Activated T-cell treated with anti-CD3 and anti-CD28 coated beads, Interleukin-2, amount 50 U/mL, for 48 hours (primary cell): ENCODE results near the gene MARCKSL1.
"Not testable (repeated sequence)": the region's sequence is repeated elsewhere in the genome, so short reads cannot be mapped to it uniquely, and the experiment has no call there.

Experiments
- DNase-seq, 2 experiments: peaks; one replicate each; pipeline ENCODE4 v3.0.0-alpha.2; 2020

The MARCKSL1 gene

DNA sequence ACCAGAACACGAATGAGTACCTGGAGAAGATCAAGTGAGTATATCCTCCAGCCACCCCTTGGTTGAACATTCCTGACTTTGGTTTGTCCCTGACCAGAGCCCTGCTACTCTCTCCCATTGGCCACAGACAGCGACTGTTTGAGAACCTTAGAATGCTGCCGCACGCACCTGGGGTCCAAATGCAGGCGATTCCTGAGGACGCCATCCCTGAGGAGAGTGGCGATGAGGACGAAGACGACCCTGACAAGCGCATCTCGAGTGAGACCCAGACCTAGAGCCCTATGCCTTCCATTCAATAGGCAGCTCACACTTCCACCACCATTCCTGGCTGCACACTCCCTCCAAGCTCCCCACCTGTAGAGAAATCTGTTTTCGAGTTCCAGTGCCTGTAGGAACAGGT lies 4.5 kb downstream of the MARCKSL1 start:
- DNase-seq, result no peak

DNA sequence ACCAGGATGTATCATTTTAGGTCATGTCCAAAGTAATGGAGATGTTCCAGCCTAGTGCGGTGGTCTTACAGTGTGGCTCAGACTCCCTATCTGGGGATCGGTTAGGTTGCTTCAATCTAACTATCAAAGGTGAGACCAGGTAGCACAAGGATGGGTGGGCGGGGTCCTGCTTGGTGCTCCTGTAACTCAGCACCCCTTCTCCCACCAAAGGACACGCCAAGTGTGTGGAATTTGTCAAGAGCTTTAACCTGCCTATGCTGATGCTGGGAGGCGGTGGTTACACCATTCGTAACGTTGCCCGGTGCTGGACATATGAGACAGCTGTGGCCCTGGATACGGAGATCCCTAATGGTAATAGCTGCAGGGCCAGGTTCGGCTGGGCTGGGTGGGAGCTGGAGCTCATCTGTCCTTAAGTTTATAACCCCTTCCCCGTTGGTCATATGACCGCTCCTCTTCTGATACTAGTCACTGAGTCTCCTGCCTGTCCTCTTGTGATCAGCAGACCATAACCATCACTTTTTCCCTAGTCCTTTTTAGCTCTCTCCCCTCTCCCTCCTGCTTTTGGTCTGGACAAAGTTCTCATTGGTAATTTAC lies 5.4 kb downstream of the MARCKSL1 start:
- DNase-seq, result no peak

- no peak for DNase-seq
These were observed 6.0 kb downstream of the MARCKSL1 start for GRCh38 chr1:32329931-32330466.

GRCh38 chr1:32327204-32327603 lies 8.8 kb downstream of the MARCKSL1 start:
- no peak for DNase-seq

- DNase-seq, result no peak
These were observed 14.2 kb downstream of the MARCKSL1 start for GRCh38 chr1:32321712-32322291.

DNA sequence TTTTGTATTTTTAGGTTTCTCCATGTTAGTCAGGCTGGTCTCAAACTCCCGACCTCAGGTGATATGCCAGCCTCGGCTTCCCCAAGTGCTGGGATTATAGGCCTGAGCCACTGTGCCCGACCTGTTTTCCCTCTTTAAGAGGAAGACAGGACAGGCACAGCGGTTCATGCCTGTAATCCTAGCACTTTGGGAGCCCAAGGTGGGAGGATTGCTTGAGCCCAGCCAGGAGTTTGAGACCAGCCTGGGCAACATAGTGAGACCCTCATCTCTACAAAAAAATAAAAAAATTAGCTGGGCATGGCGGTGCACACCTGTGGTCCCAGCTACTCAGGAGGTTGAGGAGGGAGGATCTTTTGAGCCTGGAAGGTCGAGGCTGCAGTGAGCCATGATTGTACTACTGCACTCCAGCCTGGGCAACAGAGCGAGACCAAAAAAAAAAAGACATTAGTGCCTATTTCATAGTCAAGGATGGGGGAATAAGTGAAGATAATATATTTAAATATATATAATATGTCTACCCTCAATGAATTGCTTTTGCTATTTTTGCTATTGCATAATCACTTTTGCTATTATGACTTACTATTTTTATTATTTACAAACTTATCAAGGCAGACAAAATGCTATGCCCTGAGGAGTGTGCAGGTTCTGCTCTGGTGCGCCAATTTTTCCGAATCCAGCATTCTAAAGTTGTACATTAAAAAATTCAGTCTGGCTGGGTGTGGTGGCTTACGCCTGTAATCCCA lies 17.7 kb downstream of the MARCKSL1 start:
- DNase-seq, result no peak

DNA sequence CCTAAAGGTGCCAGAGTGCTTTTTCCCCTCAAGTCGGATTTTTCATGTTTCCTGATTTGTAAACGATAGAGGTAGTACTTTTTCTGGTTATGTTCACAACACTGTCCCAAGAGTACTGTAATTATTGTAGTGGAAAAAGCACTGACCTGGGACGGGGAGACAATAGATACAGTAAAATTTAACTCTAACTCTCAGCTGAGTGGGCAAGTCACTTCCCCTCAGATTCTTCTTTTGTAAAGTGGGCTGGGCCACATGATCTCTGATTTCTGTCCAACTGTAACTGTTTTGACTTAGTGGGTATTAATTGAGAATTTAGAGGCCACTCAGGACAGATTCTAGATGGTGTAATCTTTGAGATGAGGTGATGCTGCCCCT lies 19.1 kb downstream of the MARCKSL1 start:
- DNase-seq, result no peak

DNA sequence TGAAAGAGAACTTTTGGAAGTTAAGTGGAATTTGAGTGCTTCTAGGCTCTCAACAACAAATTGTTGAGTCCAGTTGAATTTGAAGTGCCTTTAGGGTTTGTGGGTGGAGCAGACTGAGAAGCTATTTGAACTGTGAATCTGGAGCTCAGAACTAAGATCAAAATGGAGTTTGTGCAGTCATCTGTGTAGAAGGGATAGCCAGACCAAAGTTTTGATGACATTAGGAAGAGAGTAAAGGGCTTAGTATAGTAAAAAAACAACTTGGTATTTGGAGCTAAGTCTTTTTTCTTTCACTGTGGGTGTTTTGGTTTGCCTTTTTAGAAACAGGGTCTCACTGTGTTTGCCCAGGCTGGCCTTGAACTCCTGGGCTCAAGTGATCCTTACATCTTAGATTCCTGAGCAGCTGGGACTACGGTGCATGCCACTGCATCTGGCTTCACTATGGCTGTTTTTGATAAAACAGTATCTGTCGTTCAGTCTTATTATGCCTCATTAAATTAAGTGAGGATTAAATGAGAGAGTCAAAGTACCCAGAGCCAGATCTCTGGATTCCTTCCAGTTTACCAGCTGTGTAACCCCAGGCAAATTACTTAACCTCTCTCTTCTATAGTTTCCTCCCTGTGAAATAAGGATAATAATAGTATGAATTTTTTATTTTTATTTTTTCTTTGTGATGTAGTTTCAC lies 24.2 kb downstream of the MARCKSL1 start:
- DNase-seq, result no peak

GRCh38 chr1:32309960-32310359 lies 26.1 kb downstream of the MARCKSL1 start:
- DNase-seq, result no peak

DNA sequence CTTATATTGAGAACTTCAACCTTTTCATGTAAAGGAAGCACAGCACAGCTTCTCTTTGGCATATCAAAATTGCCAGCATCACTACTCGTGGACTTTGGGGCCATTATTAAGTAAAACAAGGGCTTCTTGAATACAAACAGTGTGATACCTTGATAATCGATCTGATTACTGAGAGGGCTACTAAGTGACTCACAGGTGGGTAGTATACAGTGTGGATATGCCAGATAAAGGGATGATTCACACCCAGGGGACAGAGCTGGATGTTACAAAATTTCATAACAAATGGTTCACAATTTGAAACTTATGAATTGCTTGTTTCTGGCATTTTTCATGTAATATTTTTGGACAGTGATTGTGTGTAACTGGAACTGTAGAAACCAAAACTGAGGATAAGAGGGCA lies 28.7 kb downstream of the MARCKSL1 start:
- no peak for DNase-seq

DNA sequence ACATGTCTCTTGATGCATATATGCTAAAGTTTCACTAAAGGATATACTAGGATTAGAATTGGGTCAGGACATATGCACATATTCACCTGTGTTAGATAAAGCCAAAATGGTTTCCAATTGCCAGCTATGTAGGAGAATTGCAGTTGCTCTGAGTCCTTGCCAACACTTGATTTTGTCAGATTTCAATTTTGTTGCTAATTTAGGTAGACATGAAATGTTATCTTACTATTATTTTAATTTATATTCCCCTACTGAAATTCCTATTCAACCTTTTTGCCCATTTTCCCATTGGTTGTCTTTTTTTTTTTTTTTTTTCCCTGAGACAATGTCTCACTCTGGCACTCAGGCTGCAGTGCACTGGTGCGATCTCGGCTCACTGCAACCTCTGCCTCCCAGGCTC lies 30.7 kb downstream of the MARCKSL1 start:
- no peak for DNase-seq

GRCh38 chr1:32303997-32304622 lies 31.9 kb downstream of the MARCKSL1 start:
- DNase-seq, result no peak

DNA sequence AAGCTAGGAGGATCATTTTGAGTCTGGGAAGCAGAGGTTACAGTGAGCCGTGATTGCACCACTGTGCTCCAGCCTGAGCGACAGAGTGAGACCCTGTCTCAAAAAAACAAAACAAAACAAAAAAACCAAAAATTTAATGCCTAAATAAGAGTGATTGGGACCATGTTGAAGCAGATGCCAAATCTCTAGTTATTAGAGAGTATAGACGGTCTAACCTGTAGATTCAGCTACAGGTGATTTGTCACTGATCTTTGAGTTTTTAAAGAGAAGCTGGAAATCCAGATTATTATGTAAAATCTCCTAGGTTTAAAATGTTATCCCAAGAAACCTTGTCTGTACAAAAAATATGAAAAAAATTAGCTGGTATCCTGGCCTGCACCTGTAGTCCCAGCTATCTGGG lies 32.7 kb downstream of the MARCKSL1 start:
- DNase-seq, result no peak

- DNase-seq, result no peak
These were observed 36.7 kb downstream of the MARCKSL1 start for GRCh38 chr1:32299327-32299726.

DNA sequence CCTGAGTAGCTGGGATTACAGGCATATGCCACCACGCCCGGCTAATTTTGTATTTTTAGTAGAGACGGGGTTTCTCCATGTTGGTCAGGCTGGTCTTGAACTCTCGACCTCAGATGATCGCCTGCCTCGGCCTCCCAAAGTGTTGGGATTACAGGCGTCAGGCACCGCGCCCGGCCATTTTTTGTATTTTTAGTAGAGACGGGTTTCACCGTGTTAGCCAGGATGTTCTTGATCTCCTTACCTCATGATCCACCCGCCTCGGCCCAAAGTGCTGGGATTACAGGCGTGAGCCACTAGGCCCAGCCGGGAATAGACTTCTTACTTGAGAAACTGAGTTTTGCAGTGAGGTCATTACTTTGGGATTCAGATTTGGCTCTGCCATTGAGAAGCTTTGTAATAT lies 37.8 kb downstream of the MARCKSL1 start:
- not testable (repeated sequence) for DNase-seq

- peak; percentile 97 to 99 for DNase-seq
These were observed 44.1 kb downstream of the MARCKSL1 start, which contains the start of gene HDAC1 for GRCh38 chr1:32291708-32292538. TSS of gene HDAC1 (plus strand) at chr1:32292083. CDS start at chr1:32292170, 87 bp downstream.

DNA sequence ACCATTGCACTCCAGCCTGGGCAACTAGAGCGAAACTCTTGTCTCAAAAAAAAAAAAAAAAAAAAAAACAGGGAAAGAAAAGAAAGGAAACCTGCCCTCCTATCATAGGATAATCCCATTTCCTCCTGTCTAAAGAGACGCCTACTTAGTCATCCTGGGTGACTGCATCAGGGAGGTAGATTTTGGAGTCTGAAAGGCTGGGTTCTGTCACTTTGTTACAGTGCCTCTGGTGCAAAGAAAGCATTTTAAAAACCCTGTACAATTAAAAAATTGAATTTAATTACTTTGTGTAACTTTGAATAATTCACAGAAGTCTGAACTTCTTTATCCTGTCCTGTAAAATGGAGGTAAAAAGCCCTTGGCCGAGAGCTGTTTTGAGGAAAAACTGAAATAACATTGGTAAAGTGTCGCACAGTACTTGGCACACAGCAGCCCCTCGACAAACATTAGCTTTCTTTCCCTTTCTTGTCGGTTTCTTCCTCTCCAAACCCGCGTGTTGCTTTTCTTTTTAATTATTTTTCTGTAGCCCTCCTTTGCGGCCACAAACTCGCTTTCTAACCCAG lies 44.8 kb downstream of the MARCKSL1 start:
- no peak for DNase-seq

DNA sequence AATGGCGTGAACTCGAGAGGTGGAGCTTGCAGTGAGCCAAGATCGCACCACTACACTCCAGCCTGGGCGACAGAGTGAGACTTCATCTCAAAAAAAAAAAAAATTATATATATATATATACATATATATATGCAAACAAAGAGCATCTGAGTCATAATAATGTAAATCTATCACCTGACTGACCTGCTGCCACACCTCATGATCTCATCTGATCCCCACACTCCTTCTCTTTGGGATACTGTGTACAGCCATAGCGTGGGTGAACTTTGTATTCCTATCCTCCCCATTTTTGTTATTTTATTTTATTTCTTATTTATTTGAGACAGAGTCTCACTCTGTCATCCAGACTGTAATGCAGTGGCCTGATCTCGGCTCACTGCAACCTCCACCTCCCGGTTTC lies 46.8 kb downstream of the MARCKSL1 start:
- DNase-seq, result no peak

DNA sequence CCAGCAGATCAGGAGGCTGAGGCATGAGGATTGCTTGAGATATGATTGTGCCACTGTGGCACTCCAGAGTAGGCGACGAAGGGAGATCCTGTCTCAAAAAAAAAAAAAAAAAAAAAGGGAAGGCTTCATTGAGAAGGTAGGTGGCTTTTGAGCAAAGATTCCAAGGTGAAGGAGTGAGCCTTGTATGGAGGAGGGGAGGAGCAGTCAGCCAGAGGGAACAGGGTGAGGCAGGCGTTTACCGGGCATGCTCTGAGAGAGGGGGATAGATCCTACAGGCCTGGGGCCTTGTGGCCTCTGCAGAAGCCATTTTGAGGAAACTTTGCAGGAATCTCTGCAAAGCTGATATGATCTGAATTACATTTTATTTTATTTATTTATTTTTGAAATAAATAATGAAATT lies 49.3 kb downstream of the MARCKSL1 start:
- DNase-seq, result no peak

GRCh38 chr1:32285658-32286057 lies 50.4 kb downstream of the MARCKSL1 start:
- no peak for DNase-seq

- not testable (repeated sequence) for DNase-seq
These were observed 51.3 kb downstream of the MARCKSL1 start for GRCh38 chr1:32284777-32285176.
